ENCODE results near the gene CARD19.

DNA sequence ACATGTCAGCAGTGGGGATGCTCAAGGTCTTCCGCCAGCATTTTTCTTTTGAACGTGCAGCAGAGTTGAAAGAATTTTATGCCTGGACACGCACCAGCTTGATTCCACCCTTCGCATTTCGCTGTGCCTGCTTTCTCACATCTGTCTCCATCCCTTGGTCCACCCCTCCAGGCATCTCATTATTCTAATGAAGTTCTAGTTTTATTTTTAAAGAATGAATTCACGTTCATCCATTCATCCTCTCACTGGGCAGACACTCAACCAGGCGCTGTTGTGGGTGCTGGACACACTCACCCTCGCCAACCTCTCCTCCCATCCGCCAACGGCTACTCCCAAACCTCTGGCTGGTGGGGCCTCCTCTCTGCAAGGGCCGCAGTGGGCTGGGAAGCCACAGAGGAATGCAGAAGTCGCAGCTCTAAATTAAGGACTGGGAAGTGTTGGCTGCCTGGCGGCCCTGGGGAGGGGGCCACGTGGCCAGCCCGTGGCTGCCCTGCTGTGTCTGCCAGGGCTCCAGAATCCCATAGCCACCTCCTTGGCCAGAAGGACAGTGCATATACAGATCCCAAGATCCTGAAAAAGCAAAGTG, 30.8 kb upstream of the CARD19 start:
- TF ChIP-seq, protein P1, sequence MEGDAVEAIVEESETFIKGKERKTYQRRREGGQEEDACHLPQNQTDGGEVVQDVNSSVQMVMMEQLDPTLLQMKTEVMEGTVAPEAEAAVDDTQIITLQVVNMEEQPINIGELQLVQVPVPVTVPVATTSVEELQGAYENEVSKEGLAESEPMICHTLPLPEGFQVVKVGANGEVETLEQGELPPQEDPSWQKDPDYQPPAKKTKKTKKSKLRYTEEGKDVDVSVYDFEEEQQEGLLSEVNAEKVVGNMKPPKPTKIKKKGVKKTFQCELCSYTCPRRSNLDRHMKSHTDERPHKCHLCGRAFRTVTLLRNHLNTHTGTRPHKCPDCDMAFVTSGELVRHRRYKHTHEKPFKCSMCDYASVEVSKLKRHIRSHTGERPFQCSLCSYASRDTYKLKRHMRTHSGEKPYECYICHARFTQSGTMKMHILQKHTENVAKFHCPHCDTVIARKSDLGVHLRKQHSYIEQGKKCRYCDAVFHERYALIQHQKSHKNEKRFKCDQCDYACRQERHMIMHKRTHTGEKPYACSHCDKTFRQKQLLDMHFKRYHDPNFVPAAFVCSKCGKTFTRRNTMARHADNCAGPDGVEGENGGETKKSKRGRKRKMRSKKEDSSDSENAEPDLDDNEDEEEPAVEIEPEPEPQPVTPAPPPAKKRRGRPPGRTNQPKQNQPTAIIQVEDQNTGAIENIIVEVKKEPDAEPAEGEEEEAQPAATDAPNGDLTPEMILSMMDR (conservative IDR thresholded peaks at IDR 0.05), result no peak
- TF ChIP-seq ZFX (IDR thresholded peaks at IDR 0.05), result no peak

All from C4-2B (cell line).